ENCODE measurements around the gene CHD6.

DNA sequence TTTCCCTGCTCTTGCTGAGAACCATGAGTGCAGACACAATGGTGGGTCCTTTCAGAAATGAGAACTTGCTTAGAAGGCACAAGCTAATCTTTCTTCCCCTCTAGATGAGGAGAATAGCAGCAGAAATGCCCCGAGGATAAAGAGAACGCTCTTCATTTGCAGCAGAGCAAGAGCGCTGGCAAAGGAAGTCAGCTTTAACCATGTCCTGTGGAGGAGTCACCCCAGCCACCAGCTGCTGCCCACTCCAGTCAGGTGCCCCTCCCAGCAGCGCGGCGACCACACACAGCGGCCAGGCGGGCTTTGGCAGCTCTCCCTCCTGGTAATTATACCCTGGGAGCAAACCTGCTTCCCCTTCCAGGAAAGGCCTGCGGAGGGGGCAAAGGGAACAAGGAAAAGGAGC, 209.2 kb downstream of the CHD6 start:
- TF ChIP-seq, protein P1, sequence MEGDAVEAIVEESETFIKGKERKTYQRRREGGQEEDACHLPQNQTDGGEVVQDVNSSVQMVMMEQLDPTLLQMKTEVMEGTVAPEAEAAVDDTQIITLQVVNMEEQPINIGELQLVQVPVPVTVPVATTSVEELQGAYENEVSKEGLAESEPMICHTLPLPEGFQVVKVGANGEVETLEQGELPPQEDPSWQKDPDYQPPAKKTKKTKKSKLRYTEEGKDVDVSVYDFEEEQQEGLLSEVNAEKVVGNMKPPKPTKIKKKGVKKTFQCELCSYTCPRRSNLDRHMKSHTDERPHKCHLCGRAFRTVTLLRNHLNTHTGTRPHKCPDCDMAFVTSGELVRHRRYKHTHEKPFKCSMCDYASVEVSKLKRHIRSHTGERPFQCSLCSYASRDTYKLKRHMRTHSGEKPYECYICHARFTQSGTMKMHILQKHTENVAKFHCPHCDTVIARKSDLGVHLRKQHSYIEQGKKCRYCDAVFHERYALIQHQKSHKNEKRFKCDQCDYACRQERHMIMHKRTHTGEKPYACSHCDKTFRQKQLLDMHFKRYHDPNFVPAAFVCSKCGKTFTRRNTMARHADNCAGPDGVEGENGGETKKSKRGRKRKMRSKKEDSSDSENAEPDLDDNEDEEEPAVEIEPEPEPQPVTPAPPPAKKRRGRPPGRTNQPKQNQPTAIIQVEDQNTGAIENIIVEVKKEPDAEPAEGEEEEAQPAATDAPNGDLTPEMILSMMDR (conservative IDR thresholded peaks at IDR 0.05; ENCODE audit: low read depth, low read length), result no peak
- no peak for TF ChIP-seq EZH2 (IDR thresholded peaks at IDR 0.05; ENCODE audit: borderline replicate concordance, low read depth, low read length, poor library complexity, severe bottlenecking)

Measured in A673 (cell line).